Fibroblast of skin of left biceps (primary cell): ENCODE data around the gene POLR3GL.
"Not testable (repeated sequence)": the region's sequence is repeated elsewhere in the genome, so short reads cannot be mapped to it uniquely, and the experiment has no call there.

Experiments
- DNase-seq, 2 experiments: peaks; one replicate each; pipeline ENCODE4 v3.0.0-alpha.2; 2013; ENCODE audit warnings: low read depth in 2 of 2

Gene POLR3GL

GRCh38 chr1:146020058-146021049 lies 55.9 kb downstream of the POLR3GL start:
- no peak for DNase-seq

DNA sequence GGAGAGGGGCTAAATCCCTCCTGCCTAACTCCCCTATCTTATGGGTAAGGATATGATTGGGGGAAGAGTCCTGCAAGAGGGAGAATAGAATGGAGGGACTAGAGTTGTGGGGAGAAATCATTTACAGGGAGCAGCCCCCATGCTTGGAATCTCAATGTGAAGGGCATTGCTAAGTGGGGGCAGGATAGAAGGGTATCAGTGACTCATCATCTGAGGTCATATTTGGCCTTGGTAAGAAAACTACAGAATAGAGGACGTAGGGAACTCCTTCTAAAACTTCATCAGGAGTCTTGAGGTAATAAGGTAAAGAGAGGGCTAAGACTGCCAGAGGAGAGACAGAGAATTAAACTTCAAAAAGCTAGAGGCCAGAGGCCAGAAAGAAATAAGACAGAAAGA lies 56.6 kb downstream of the POLR3GL start:
- no peak for DNase-seq

DNA sequence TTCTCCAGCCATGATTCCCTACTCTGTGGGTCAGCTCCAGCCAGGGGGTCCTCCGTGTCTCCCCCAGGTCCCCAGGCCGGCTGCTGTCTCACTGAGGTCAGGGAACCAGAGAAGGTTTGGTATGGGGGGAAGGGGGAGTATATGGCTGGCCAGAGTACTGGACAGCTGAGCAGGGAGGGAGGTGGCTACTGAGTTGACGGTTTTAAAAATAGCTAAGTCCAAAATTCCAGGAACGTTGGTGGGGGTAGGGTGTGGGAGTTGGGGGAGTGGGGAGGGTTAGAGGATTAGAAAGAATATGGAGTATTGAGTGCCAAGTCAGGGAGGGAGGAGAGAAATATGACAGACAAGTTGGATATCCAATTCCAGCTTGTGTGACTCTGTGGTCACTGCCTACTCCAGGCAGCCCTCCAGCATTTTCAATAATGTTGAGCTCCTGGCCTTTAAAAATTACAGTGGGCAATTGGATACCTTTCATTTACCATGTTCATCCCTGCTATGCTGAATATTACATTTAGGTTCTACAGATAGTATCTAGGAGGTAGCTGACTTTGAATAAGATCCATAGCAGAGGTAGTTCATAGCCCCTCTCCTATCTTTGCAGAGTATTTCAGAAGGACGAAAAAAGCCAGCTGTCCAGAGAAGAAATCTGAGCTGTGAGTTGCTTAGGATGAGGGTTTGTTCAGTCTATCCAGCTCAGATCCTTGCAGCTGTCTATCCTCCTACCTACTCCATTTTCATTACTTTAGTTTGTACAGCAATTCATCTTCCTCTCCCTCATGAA lies 57.3 kb downstream of the POLR3GL start, which contains the start of gene HJV:
Gene HJV (minus strand): TSS at position 114 of the 781 bp plus-strand sequence. CDS start 1,504 bp downstream, outside the sequence.
- no peak for DNase-seq

DNA sequence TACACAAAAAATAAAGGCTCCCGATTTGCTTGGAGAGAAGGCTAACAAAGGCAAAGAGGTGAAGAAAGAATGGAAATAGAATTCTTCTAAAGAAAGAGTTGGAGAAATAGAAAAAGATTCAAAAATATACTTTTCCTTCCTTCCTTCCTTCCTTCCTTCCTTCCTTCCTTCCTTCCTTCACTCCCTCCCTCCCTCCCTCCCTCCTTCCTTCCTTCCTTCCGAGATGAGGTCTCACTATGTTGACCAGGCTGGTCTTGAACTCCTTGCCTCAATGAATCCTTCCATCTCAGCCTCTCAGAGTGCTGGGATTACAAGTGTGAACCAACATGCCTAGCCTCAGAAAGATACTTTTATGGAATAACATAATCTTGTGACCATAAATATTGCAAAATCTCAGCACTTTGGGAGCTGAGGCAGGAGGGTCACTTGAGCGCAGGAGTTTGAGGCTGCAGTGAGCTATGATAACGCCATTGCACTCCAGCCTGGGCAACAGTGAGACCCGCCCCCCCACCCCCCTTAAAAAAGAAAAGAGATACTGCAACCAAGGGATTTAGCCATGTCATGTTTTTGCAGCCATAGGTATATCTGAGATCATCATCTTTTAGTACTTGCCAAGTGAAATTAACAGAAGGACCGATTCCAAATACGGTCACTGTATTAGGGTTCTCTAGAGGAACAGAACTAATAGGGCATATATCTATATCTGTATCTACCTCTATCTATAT lies 58.1 kb downstream of the POLR3GL start:
- DNase-seq = no peak

- DNase-seq = not testable (repeated sequence)
Measured at GRCh38 chr1:146025787-146026495, 61.5 kb downstream of the POLR3GL start.

DNA sequence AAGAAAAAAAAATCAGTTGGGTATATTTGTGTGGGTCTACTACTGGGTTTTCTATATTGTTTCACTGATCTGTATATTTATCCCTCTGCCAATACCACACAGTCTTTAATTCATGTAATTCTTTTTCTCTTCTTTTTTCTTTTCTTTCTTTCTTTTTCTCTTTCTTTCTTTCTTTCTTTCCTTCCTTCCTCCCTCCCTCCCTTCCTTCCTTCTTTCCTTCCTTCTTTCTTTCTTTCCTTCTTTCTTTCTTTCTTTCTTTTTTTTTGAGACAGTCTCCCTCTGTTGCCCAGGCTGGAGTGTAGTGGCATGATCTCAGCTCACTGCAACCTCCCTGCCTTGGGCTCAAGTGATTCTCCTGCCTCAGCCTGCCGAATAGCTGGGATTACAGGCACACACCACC lies 62.2 kb downstream of the POLR3GL start:
- DNase-seq = not testable (repeated sequence)
